ENCODE measurements around the gene LRRC8C.

DNA sequence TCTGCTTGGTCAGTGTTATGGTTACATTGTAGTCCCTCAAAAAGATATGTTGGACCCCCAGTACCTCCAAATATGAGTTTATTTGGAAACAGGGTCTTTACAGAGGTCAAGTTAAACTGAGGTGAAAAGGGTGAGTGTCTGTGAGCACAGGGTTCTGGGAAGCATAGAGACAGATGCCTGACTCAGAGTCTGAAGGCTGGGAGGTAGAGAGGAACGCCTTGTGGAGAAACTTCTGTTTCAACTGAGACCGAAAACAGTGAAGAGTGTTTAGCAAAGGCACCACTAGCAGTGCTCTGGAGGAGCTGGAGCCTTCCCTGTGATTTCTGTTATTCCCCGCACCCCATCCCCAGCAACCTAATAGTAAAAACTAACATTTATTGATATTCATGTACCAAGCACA is 122.7 kb downstream of the LRRC8C start:
- TF ChIP-seq POLR2A (IDR thresholded peaks at IDR 0.05), result no peak
- TF ChIP-seq, protein P1, sequence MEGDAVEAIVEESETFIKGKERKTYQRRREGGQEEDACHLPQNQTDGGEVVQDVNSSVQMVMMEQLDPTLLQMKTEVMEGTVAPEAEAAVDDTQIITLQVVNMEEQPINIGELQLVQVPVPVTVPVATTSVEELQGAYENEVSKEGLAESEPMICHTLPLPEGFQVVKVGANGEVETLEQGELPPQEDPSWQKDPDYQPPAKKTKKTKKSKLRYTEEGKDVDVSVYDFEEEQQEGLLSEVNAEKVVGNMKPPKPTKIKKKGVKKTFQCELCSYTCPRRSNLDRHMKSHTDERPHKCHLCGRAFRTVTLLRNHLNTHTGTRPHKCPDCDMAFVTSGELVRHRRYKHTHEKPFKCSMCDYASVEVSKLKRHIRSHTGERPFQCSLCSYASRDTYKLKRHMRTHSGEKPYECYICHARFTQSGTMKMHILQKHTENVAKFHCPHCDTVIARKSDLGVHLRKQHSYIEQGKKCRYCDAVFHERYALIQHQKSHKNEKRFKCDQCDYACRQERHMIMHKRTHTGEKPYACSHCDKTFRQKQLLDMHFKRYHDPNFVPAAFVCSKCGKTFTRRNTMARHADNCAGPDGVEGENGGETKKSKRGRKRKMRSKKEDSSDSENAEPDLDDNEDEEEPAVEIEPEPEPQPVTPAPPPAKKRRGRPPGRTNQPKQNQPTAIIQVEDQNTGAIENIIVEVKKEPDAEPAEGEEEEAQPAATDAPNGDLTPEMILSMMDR (IDR thresholded peaks at IDR 0.05), result no peak

All from heart left ventricle (tissue), 13 donors.